Fibroblast of lung (primary cell): ENCODE measurements around the gene SEC14L1. TPM values are rescaled to one million over a fixed set of nuclear protein-coding genes. Genes with fewer than 3 reads are reported as not detected.
"Not testable (repeated sequence)": the region's sequence is repeated elsewhere in the genome, so short reads cannot be mapped to it uniquely, and the experiment has no call there.

Source experiments
- DNase-seq, 2 donors: peaks; one replicate each; pipeline versions ENCODE4 v3.0.0 to v3.0.0-alpha.2; 2010; ENCODE audit warnings: low read depth in 2 of 2
- H2AFZ ChIP-seq: 2 replicates; pipeline ENCODE4 v1.5.1; 2012; ENCODE audit warnings: low read length, control low read depth, inconsistent platforms
- H3K27ac ChIP-seq: 2 replicates; pipeline ENCODE4 v1.5.1; 2011; ENCODE audit warnings: low read length, control low read depth; ENCODE audit not compliant: insufficient read depth
- H3K27me3 ChIP-seq: 2 replicates; pipeline ENCODE4 v1.5.1; 2011; ENCODE audit warnings: mild to moderate bottlenecking, low read length; ENCODE audit not compliant: control insufficient read depth, insufficient read depth
- H3K36me3 ChIP-seq: 2 replicates; pipeline ENCODE4 v1.5.1; 2011; ENCODE audit warnings: low read length; ENCODE audit not compliant: control insufficient read depth, insufficient read depth
- H3K4me1 ChIP-seq: 2 replicates; pipeline ENCODE4 v1.5.1; 2011; ENCODE audit warnings: low read length; ENCODE audit not compliant: control insufficient read depth, insufficient read depth; ENCODE audit errors: extremely low read depth
- H3K4me2 ChIP-seq: 2 replicates; pipeline ENCODE4 v1.5.1; 2011; ENCODE audit warnings: low read length, control low read depth; ENCODE audit not compliant: insufficient read depth; ENCODE audit errors: extremely low read depth
- H3K4me3 ChIP-seq, 4 experiments: fragments of 200-600 bp in 1 of 4; sonication (generic) in 1 of 4; replicated peaks in 1 of 4; 2 replicates each; pipeline ENCODE4 v1.5.1; 2011 to 2016; ENCODE audit warnings: low read length in 4 of 4, low read depth in 3 of 4, mild to moderate bottlenecking in 3 of 4, control low read depth in 2 of 4, inconsistent platforms in 1 of 4, mixed read lengths in 1 of 4; ENCODE audit not compliant: insufficient read depth in 1 of 4; ENCODE audit errors: control extremely low read depth in 1 of 4
- H3K79me2 ChIP-seq: 2 replicates; pipeline ENCODE4 v1.5.1; 2012; ENCODE audit warnings: mild to moderate bottlenecking, low read length, inconsistent platforms; ENCODE audit not compliant: control insufficient read depth, insufficient read depth
- H3K9ac ChIP-seq: 2 replicates; pipeline ENCODE4 v1.5.1; 2011; ENCODE audit warnings: mild to moderate bottlenecking, low read length, control low read depth; ENCODE audit not compliant: insufficient read depth
- H3K9me3 ChIP-seq: 2 replicates; pipeline ENCODE4 v1.5.1; 2012; ENCODE audit warnings: low read depth, low read length; ENCODE audit not compliant: control insufficient read depth, insufficient read depth
- H4K20me1 ChIP-seq: 2 replicates; pipeline ENCODE4 v1.5.1; 2011; ENCODE audit warnings: low read length; ENCODE audit not compliant: control insufficient read depth, insufficient read depth; ENCODE audit errors: extremely low read depth
- CTCF ChIP-seq, 2 donors: IDR thresholded peaks in 1 of 2; conservative IDR thresholded peaks in 1 of 2; 1 replicate in 1 of 2; 2 replicates in 1 of 2; pipeline ENCODE4 v1.5.1; 2011 to 2012; ENCODE audit warnings: low read length in 2 of 2, control low read depth in 1 of 2, inconsistent platforms in 1 of 2, low read depth in 1 of 2, mild to moderate bottlenecking in 1 of 2
- EZH2 ChIP-seq: IDR thresholded peaks from 2 replicates; pipeline ENCODE4 v1.5.1; 2012; ENCODE audit warnings: low read length, control low read depth, mild to moderate bottlenecking; ENCODE audit errors: missing control alignments
- polyA plus RNA-seq, 2 donors: library from polyadenylated mRNA; depleted of rRNA in 1 of 2; stranded (reverse) in 1 of 2; unstranded in 1 of 2; fragments of >200 nt; gene quantifications; 2 replicates each; pipeline ENCODE4 v1.2.1, GENCODE V29; 2011 to 2012; ENCODE audit warnings: missing spikeins in 1 of 2
- total RNA-seq: library from RNA; depleted of rRNA; stranded (reverse); fragments of >200 nt; gene quantifications from 2 replicates; pipeline ENCODE4 v1.2.1, GENCODE V29; 2014

SEC14L1 gene
- total and polyA plus RNA-seq, 2 donors (not counting 1 experiment from before 2014, with no cell fraction given): 21.1 to 32.9 TPM

- Histone ChIP-seq H3K4me3 (no peak overlapping the region), H3K9me3 (no peaks in the 10 kb centered on the region), H3K9ac (no peak overlapping the region), H3K36me3 (no peaks in the 10 kb centered on the region), H3K79me2 (no peaks in the 10 kb centered on the region), H3K27ac (no peak overlapping the region), H4K20me1 (no peaks in the 10 kb centered on the region), H3K4me1 (peaks cover 2% of the 10 kb centered on the region), H2AFZ (no peak overlapping the region), H3K4me2 (no peak overlapping the region), H3K27me3 (no peaks in the 10 kb centered on the region)
- TF ChIP-seq CTCF (conservative IDR thresholded peaks at IDR 0.05 in 1 of 2, IDR thresholded peaks at IDR 0.05 in 1 of 2; ENCODE audit: low read depth in 1 of 2, low read length in 2 of 2) (no peak), EZH2 (no peak)
- no peak for DNase-seq
These were observed 31.5 kb upstream of the SEC14L1 start for GRCh38 chr17:77109159-77109759.

- Histone ChIP-seq H3K79me2 (no peaks in the 10 kb centered on the region), H3K4me1 (peaks cover 2% of the 10 kb centered on the region), H2AFZ (peak overlapping the region; percentile 72), H3K27ac (no peak overlapping the region), H3K4me3 (no peak overlapping the region), H3K9ac (no peak overlapping the region), H4K20me1 (no peaks in the 10 kb centered on the region), H3K4me2 (peak overlapping the region; percentile 38), H3K27me3 (no peaks in the 10 kb centered on the region), H3K36me3 (no peaks in the 10 kb centered on the region), H3K9me3 (no peaks in the 10 kb centered on the region)
- peak; percentile 28 to 82 for DNase-seq
- no peak for TF ChIP-seq EZH2
- TF ChIP-seq CTCF (conservative IDR thresholded peaks at IDR 0.05 in 1 of 2, IDR thresholded peaks at IDR 0.05 in 1 of 2; ENCODE audit: low read depth in 1 of 2, low read length in 2 of 2): no peak
These were observed 30.9 kb upstream of the SEC14L1 start for GRCh38 chr17:77109764-77110359.

- not testable (repeated sequence) for H3K4me3 ChIP-seq, H2AFZ ChIP-seq, DNase-seq, H3K79me2 ChIP-seq, H3K27ac ChIP-seq, H3K4me2 ChIP-seq, H4K20me1 ChIP-seq, H3K27me3 ChIP-seq, H3K9me3 ChIP-seq, H3K4me1 ChIP-seq, H3K9ac ChIP-seq, H3K36me3 ChIP-seq
These were observed 29.4 kb upstream of the SEC14L1 start for GRCh38 chr17:77111165-77111933.
